HepG2 (cell line): Measurements from ENCODE around the gene HSPA13. TPM values are rescaled to one million over a fixed set of nuclear protein-coding genes. Genes with fewer than 3 reads are reported as not detected.
A peak's percentile ranks its signal among the peaks of the same experiment; 100 is the strongest.

Experiments
- DZIP1 ChIP-seq: sonication (generic); formaldehyde crosslinking; IDR thresholded peaks from 2 replicates; pipeline ENCODE4 v1.5.0; 2020; ENCODE audit warnings: mild to moderate bottlenecking, missing genetic modification reagents
- GATAD1 ChIP-seq: IDR thresholded peaks from 2 replicates; pipeline ENCODE4 v1.6.1; 2016; ENCODE audit warnings: missing genetic modification reagents, missing compliant biosample characterization
- MAFG ChIP-seq: sonication (generic); formaldehyde crosslinking; IDR thresholded peaks from 2 replicates; pipeline ENCODE4 v1.5.1; 2020; ENCODE audit warnings: mild to moderate bottlenecking, missing genetic modification reagents
- PHF5A ChIP-seq: IDR thresholded peaks from one replicate; pipeline ENCODE4 v1.6.1; 2018; ENCODE audit warnings: low read depth, missing genetic modification reagents; ENCODE audit not compliant: unreplicated experiment
- RERE ChIP-seq: IDR thresholded peaks from 2 replicates; pipeline ENCODE4 v1.6.1; 2016; ENCODE audit warnings: low read depth, missing genetic modification reagents, missing compliant biosample characterization
- TRIM24 ChIP-seq: sonication (generic); formaldehyde crosslinking; IDR thresholded peaks from 2 replicates; pipeline ENCODE4 v1.8.0; 2022; ENCODE audit warnings: mild to moderate bottlenecking, missing genetic modification reagents
- ZMYM4 ChIP-seq: sonication (generic); formaldehyde crosslinking; IDR thresholded peaks from 2 replicates; pipeline ENCODE4 v1.8.1; 2023; ENCODE audit warnings: mild to moderate bottlenecking, missing genetic modification reagents
- ZNF101 ChIP-seq: sonication (generic); formaldehyde crosslinking; IDR thresholded peaks from 2 replicates; pipeline ENCODE4 v1.4.0; 2020; ENCODE audit warnings: mild to moderate bottlenecking, low read depth, missing genetic modification reagents, borderline replicate concordance
- ZNF160 ChIP-seq: sonication (generic); formaldehyde crosslinking; IDR thresholded peaks from 2 replicates; pipeline ENCODE4 v1.8.0; 2022; ENCODE audit warnings: mild to moderate bottlenecking, inconsistent platforms, missing genetic modification reagents
- ZNF280B ChIP-seq: sonication (generic); formaldehyde crosslinking; IDR thresholded peaks from 2 replicates; pipeline ENCODE4 v1.5.0; 2020; ENCODE audit warnings: missing genetic modification reagents, mild to moderate bottlenecking, borderline replicate concordance
- ZNF3 ChIP-seq: IDR thresholded peaks from 2 replicates; pipeline ENCODE4 v1.7.0; 2017; ENCODE audit warnings: inconsistent platforms
- ZNF317 ChIP-seq: sonication (generic); formaldehyde crosslinking; IDR thresholded peaks from 2 replicates; pipeline ENCODE4 v1.5.0; 2020; ENCODE audit warnings: mild to moderate bottlenecking, missing genetic modification reagents
- ZNF414 ChIP-seq: sonication (generic); formaldehyde crosslinking; IDR thresholded peaks from 2 replicates; pipeline ENCODE4 v1.5.0; 2020; ENCODE audit warnings: missing genetic modification reagents
- ZNF446 ChIP-seq: sonication (generic); formaldehyde crosslinking; IDR thresholded peaks from 2 replicates; pipeline ENCODE4 v1.5.0; 2020; ENCODE audit warnings: mild to moderate bottlenecking, missing genetic modification reagents
- ZNF530 ChIP-seq: sonication (generic); formaldehyde crosslinking; IDR thresholded peaks from 2 replicates; pipeline ENCODE4 v1.5.0; 2020; ENCODE audit warnings: low read depth, mild to moderate bottlenecking, missing genetic modification reagents
- ZNF563 ChIP-seq: sonication (generic); formaldehyde crosslinking; IDR thresholded peaks from 2 replicates; pipeline ENCODE4 v1.8.0; 2022; ENCODE audit warnings: mild to moderate bottlenecking, moderate library complexity, missing genetic modification reagents
- ZNF614 ChIP-seq: IDR thresholded peaks from 2 replicates; pipeline ENCODE4 v1.6.1; 2018; ENCODE audit warnings: missing biosample characterization, missing genetic modification reagents, inconsistent platforms, borderline replicate concordance
- ZNF775 ChIP-seq: sonication (generic); formaldehyde crosslinking; IDR thresholded peaks from 2 replicates; pipeline ENCODE4 v1.4.0; 2020; ENCODE audit warnings: missing genetic modification reagents, mild to moderate bottlenecking, moderate library complexity, borderline replicate concordance
- polyA plus RNA-seq, 8 experiments: library from polyadenylated mRNA; depleted of rRNA in 3 of 8; stranded (reverse) in 7 of 8; unstranded in 1 of 8; fragments of >200 nt; fragmentation: Illumina TruSeq in 4 of 8; extraction: Trizol in 4 of 8; gene quantifications; 2 replicates each; pipeline versions ENCODE4 v1.2.1 to v1.2.3, GENCODE V29; 2011 to 2016; ENCODE audit warnings: low read depth in 4 of 8, missing spikeins in 1 of 8, mixed read lengths in 1 of 8; ENCODE audit not compliant: insufficient read depth in 1 of 8
- total RNA-seq, 5 experiments: library from RNA; depleted of rRNA; stranded (reverse); fragments of >200 nt; fragmentation: Illumina TruSeq; extraction: Trizol; gene quantifications; 2 replicates each; pipeline ENCODE4 v1.2.3, GENCODE V29; 2016; ENCODE audit warnings: low read depth in 1 of 5

The HSPA13 gene
- total and polyA plus RNA-seq, 2 of the 13 experiments (the other 11 are each of a cell fraction or from before 2014, with no cell fraction given): 21.2 to 28.4 TPM

GRCh38 chr21:14382835-14383595 lies at the start of gene HSPA13 (continued):
- TF ChIP-seq ZNF414 (CRISPR knock-in tag): no peak
- TF ChIP-seq PHF5A: no peak
- TF ChIP-seq ZNF563: no peak
- peak; percentile 66; the same call in 1 of the 2 replicates for TF ChIP-seq ZMYM4 (CRISPR knock-in tag)
- no peak for TF ChIP-seq RERE (CRISPR knock-in tag)
- no peak for TF ChIP-seq TRIM24 (CRISPR knock-in tag)
- TF ChIP-seq GATAD1 (CRISPR knock-in tag): peak; percentile 84
- TF ChIP-seq ZNF317 (CRISPR knock-in tag): no peak
- TF ChIP-seq ZNF614 (CRISPR knock-in tag): no peak
- TF ChIP-seq ZNF3 (CRISPR knock-in tag): no peak
- no peak for TF ChIP-seq ZNF280B (CRISPR knock-in tag)
- TF ChIP-seq DZIP1 (CRISPR knock-in tag): no peak
- no peak for TF ChIP-seq MAFG (CRISPR knock-in tag)
- TF ChIP-seq ZNF530 (CRISPR knock-in tag): no peak
- no peak for TF ChIP-seq ZNF775 (CRISPR knock-in tag)
- TF ChIP-seq ZNF446 (CRISPR knock-in tag): no peak
- no peak for TF ChIP-seq ZNF160 (CRISPR knock-in tag)
- TF ChIP-seq ZNF101 (CRISPR knock-in tag): no peak
